HEK293 (cell line): Measurements from ENCODE around the gene ADAMTS13.

Experiments used
- GLI4 ChIP-seq: fragments of 450-650 bp; formaldehyde crosslinking; IDR thresholded peaks from 2 replicates; pipeline ENCODE4 v1.5.1; 2016; ENCODE audit warnings: missing biosample characterization, missing genetic modification characterization
- GLIS1 ChIP-seq: fragments of 450-650 bp; formaldehyde crosslinking; IDR thresholded peaks from 2 replicates; pipeline ENCODE4 v1.5.1; 2016; ENCODE audit warnings: missing biosample characterization, missing genetic modification characterization
- GLIS2 ChIP-seq: fragments of 450-650 bp; formaldehyde crosslinking; IDR thresholded peaks from 2 replicates; pipeline ENCODE4 v1.5.1; 2016; ENCODE audit warnings: missing biosample characterization, missing genetic modification characterization
- INSM2 ChIP-seq: fragments of 450-650 bp; formaldehyde crosslinking; IDR thresholded peaks from 2 replicates; pipeline ENCODE4 v1.5.1; 2016; ENCODE audit warnings: missing biosample characterization, missing genetic modification characterization
- KLF10 ChIP-seq: fragments of 450-650 bp; IDR thresholded peaks from 2 replicates; pipeline ENCODE4 v1.5.1; 2018; ENCODE audit warnings: missing biosample characterization, mild to moderate bottlenecking, missing genetic modification characterization
- OVOL3 ChIP-seq: fragments of 450-650 bp; formaldehyde crosslinking; IDR thresholded peaks from 2 replicates; pipeline ENCODE4 v1.5.1; 2016; ENCODE audit warnings: missing biosample characterization, missing genetic modification characterization
- PATZ1 ChIP-seq: fragments of 450-650 bp; formaldehyde crosslinking; IDR thresholded peaks from 2 replicates; pipeline ENCODE4 v1.5.1; 2016; ENCODE audit warnings: missing biosample characterization, missing genetic modification characterization
- SCRT1 ChIP-seq: fragments of 450-650 bp; formaldehyde crosslinking; IDR thresholded peaks from 2 replicates; pipeline ENCODE4 v1.5.1; 2016; ENCODE audit warnings: missing biosample characterization, missing genetic modification characterization, borderline replicate concordance
- ZBTB8A ChIP-seq: fragments of 450-650 bp; formaldehyde crosslinking; IDR thresholded peaks from 2 replicates; pipeline ENCODE4 v1.5.1; 2016; ENCODE audit warnings: missing biosample characterization, missing genetic modification characterization
- ZFP41 ChIP-seq: fragments of 450-650 bp; formaldehyde crosslinking; IDR thresholded peaks from 2 replicates; pipeline ENCODE4 v1.5.1; 2016; ENCODE audit warnings: missing biosample characterization, missing genetic modification characterization, borderline replicate concordance
- ZFP69B ChIP-seq: fragments of 450-650 bp; formaldehyde crosslinking; IDR thresholded peaks from 2 replicates; pipeline ENCODE4 v1.5.1; 2016; ENCODE audit warnings: missing biosample characterization, missing genetic modification characterization
- ZIC2 ChIP-seq: fragments of 450-650 bp; formaldehyde crosslinking; IDR thresholded peaks from 2 replicates; pipeline ENCODE4 v1.5.1; 2016; ENCODE audit warnings: missing biosample characterization, missing genetic modification characterization
- ZNF133 ChIP-seq: fragments of 450-650 bp; formaldehyde crosslinking; IDR thresholded peaks from 2 replicates; pipeline ENCODE4 v1.5.1; 2016; ENCODE audit warnings: missing biosample characterization, missing genetic modification characterization
- ZNF184 ChIP-seq: fragments of 450-650 bp; IDR thresholded peaks from 2 replicates; pipeline ENCODE4 v1.5.1; 2018; ENCODE audit warnings: missing biosample characterization, mild to moderate bottlenecking, missing genetic modification characterization
- ZNF214 ChIP-seq: fragments of 450-650 bp; formaldehyde crosslinking; IDR thresholded peaks from 2 replicates; pipeline ENCODE4 v1.5.1; 2017; ENCODE audit warnings: missing biosample characterization, mild to moderate bottlenecking, missing genetic modification characterization, borderline replicate concordance
- ZNF24 ChIP-seq: fragments of 450-650 bp; formaldehyde crosslinking; IDR thresholded peaks from 2 replicates; pipeline ENCODE4 v1.5.1; 2016; ENCODE audit warnings: missing biosample characterization, missing genetic modification characterization
- ZNF266 ChIP-seq: fragments of 450-650 bp; formaldehyde crosslinking; IDR thresholded peaks from 2 replicates; pipeline ENCODE4 v1.5.1; 2016; ENCODE audit warnings: missing biosample characterization, missing genetic modification characterization, low read depth
- ZNF341 ChIP-seq: fragments of 450-650 bp; formaldehyde crosslinking; IDR thresholded peaks from 2 replicates; pipeline ENCODE4; 2016; ENCODE audit warnings: low read depth, missing biosample characterization, missing genetic modification characterization
- ZNF366 ChIP-seq: fragments of 450-650 bp; formaldehyde crosslinking; conservative IDR thresholded peaks from 2 replicates; pipeline ENCODE4 v1.5.1; 2016; ENCODE audit warnings: missing biosample characterization, missing genetic modification characterization
- ZNF404 ChIP-seq: fragments of 450-650 bp; formaldehyde crosslinking; IDR thresholded peaks from 2 replicates; pipeline ENCODE4 v1.5.1; 2017; ENCODE audit warnings: missing biosample characterization, missing genetic modification characterization
- ZNF513 ChIP-seq: fragments of 450-650 bp; IDR thresholded peaks from 2 replicates; pipeline ENCODE4 v1.5.1; 2018; ENCODE audit warnings: missing biosample characterization, missing genetic modification characterization
- ZNF580 ChIP-seq: fragments of 450-650 bp; formaldehyde crosslinking; IDR thresholded peaks from 2 replicates; pipeline ENCODE4 v1.5.1; 2016; ENCODE audit warnings: missing biosample characterization, missing genetic modification characterization
- ZNF585B ChIP-seq: fragments of 450-650 bp; formaldehyde crosslinking; IDR thresholded peaks from 2 replicates; pipeline ENCODE4 v1.5.1; 2016; ENCODE audit warnings: missing biosample characterization, missing genetic modification characterization
- ZNF626 ChIP-seq: fragments of 450-650 bp; sonication (Bioruptor Pico); formaldehyde crosslinking; IDR thresholded peaks from 2 replicates; pipeline ENCODE4 v1.5.1; 2018; ENCODE audit warnings: missing biosample characterization, missing genetic modification characterization, inconsistent platforms
- ZNF677 ChIP-seq: fragments of 450-650 bp; IDR thresholded peaks from 2 replicates; pipeline ENCODE4 v1.5.0; 2018; ENCODE audit warnings: missing biosample characterization, mild to moderate bottlenecking, missing genetic modification characterization, moderate library complexity
- ZNF768 ChIP-seq: fragments of 450-650 bp; formaldehyde crosslinking; IDR thresholded peaks from 2 replicates; pipeline ENCODE4 v1.5.1; 2018; ENCODE audit warnings: missing biosample characterization, mild to moderate bottlenecking, missing genetic modification characterization
- ZNF785 ChIP-seq: fragments of 450-650 bp; formaldehyde crosslinking; IDR thresholded peaks from 2 replicates; pipeline ENCODE4 v1.5.1; 2016; ENCODE audit warnings: missing biosample characterization, missing genetic modification characterization
- ZNF792 ChIP-seq: fragments of 450-650 bp; formaldehyde crosslinking; IDR thresholded peaks from 2 replicates; pipeline ENCODE4 v1.5.1; 2016; ENCODE audit warnings: missing biosample characterization, missing genetic modification characterization
- ZNF843 ChIP-seq: fragments of 450-650 bp; formaldehyde crosslinking; IDR thresholded peaks from 2 replicates; pipeline ENCODE4 v1.5.1; 2016; ENCODE audit warnings: missing biosample characterization, missing genetic modification characterization
- ZXDB ChIP-seq: fragments of 450-650 bp; formaldehyde crosslinking; IDR thresholded peaks from 2 replicates; pipeline ENCODE4 v1.5.1; 2016; ENCODE audit warnings: missing biosample characterization, missing genetic modification characterization
- TF ChIP-seq, protein P1 (sequence below): fragments of 450-650 bp; formaldehyde crosslinking; IDR thresholded peaks from 2 replicates; pipeline ENCODE4 v1.5.1; 2017; ENCODE audit warnings: missing biosample characterization, mild to moderate bottlenecking, missing genetic modification characterization, moderate library complexity
- TF ChIP-seq, protein P2 (sequence below): fragments of 450-650 bp; formaldehyde crosslinking; IDR thresholded peaks from 2 replicates; pipeline ENCODE4 v1.5.1; 2016; ENCODE audit warnings: missing biosample characterization, missing genetic modification characterization

ADAMTS13 gene

GRCh38 chr9:133375724-133376654 is 46.2 kb upstream of the ADAMTS13 start, which contains the start of the genes STKLD1 and SURF4 (continued):
- no peak for TF ChIP-seq ZNF214 (tag by site-specific recombination)
- no peak for TF ChIP-seq ZNF404 (tag by site-specific recombination)
- no peak for TF ChIP-seq ZNF133 (tag by site-specific recombination)
- peak; percentile 73 for TF ChIP-seq ZIC2 (tag by site-specific recombination)
- no peak for TF ChIP-seq ZNF366 (tag by site-specific recombination)
- TF ChIP-seq INSM2 (tag by site-specific recombination) = no peak
- peak; percentile 97 for TF ChIP-seq GLIS2 (tag by site-specific recombination)
- TF ChIP-seq ZNF792 (tag by site-specific recombination) = no peak
- no peak for TF ChIP-seq GLI4
- 0 out of 2 replicates have a peak, but pooled peaks have one; percentile 31 for TF ChIP-seq ZXDB
- TF ChIP-seq PATZ1 (tag by site-specific recombination) = peak; percentile 76
- TF ChIP-seq OVOL3 (tag by site-specific recombination) = no peak
- peak; percentile 93 for TF ChIP-seq GLIS1 (tag by site-specific recombination)
- TF ChIP-seq KLF10 (tag by site-specific recombination) = peak; percentile 52; the same call in 1 of the 2 replicates
- no peak for TF ChIP-seq ZNF266
- no peak for TF ChIP-seq ZNF785 (tag by site-specific recombination)
- peak; percentile 99 for TF ChIP-seq ZFP69B
- no peak for TF ChIP-seq ZNF184 (tag by site-specific recombination)
- TF ChIP-seq ZNF843 (tag by site-specific recombination) = 0 out of 2 replicates have a peak, but pooled peaks have one; percentile 15
- no peak for TF ChIP-seq ZNF513 (tag by site-specific recombination)
- TF ChIP-seq ZNF626 (tag by site-specific recombination) = no peak
- TF ChIP-seq, protein P1, sequence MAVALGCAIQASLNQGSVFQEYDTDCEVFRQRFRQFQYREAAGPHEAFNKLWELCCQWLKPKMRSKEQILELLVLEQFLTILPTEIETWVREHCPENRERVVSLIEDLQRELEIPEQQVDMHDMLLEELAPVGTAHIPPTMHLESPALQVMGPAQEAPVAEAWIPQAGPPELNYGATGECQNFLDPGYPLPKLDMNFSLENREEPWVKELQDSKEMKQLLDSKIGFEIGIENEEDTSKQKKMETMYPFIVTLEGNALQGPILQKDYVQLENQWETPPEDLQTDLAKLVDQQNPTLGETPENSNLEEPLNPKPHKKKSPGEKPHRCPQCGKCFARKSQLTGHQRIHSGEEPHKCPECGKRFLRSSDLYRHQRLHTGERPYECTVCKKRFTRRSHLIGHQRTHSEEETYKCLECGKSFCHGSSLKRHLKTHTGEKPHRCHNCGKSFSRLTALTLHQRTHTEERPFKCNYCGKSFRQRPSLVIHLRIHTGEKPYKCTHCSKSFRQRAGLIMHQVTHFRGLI (tag by site-specific recombination) = 0 out of 2 replicates have a peak, but pooled peaks have one; percentile 52
- no peak for TF ChIP-seq ZNF768 (tag by site-specific recombination)
- TF ChIP-seq ZFP41 (tag by site-specific recombination) = no peak
- no peak for TF ChIP-seq ZNF580
- no peak for TF ChIP-seq SCRT1 (tag by site-specific recombination)
- TF ChIP-seq ZBTB8A (tag by site-specific recombination) = peak; percentile 49; the same call in 1 of the 2 replicates
- no peak for TF ChIP-seq ZNF341
- TF ChIP-seq ZNF24 (tag by site-specific recombination) = no peak
- TF ChIP-seq ZNF677 (tag by site-specific recombination) = no peak
- TF ChIP-seq, protein P2, sequence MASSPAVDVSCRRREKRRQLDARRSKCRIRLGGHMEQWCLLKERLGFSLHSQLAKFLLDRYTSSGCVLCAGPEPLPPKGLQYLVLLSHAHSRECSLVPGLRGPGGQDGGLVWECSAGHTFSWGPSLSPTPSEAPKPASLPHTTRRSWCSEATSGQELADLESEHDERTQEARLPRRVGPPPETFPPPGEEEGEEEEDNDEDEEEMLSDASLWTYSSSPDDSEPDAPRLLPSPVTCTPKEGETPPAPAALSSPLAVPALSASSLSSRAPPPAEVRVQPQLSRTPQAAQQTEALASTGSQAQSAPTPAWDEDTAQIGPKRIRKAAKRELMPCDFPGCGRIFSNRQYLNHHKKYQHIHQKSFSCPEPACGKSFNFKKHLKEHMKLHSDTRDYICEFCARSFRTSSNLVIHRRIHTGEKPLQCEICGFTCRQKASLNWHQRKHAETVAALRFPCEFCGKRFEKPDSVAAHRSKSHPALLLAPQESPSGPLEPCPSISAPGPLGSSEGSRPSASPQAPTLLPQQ (tag by site-specific recombination) = peak; percentile 100
- TF ChIP-seq ZNF585B = 0 out of 2 replicates have a peak, but pooled peaks have one; percentile 10
